Measurements from ENCODE around the gene KDR.

KDR gene

GRCh38 chr4:55077577-55077976 lies 47.8 kb downstream of the KDR start:
- DNase-seq: no peak

GRCh38 chr4:55075823-55076716 lies 49.3 kb downstream of the KDR start:
- DNase-seq: no peak

GRCh38 chr4:55075376-55075775 lies 50.0 kb downstream of the KDR start:
- no peak for DNase-seq

GRCh38 chr4:55074386-55074785 lies 51.0 kb downstream of the KDR start:
- DNase-seq: no peak

- no peak for DNase-seq
Observed at GRCh38 chr4:55071951-55072350, 53.4 kb downstream of the KDR start.

GRCh38 chr4:55069248-55069647 lies 56.1 kb downstream of the KDR start:
- no peak for DNase-seq

GRCh38 chr4:55068522-55068921 lies 56.9 kb downstream of the KDR start:
- DNase-seq: no peak

- no peak for DNase-seq
Observed at GRCh38 chr4:55066018-55066417, 59.4 kb downstream of the KDR start.

GRCh38 chr4:55055529-55055928 lies 69.9 kb downstream of the KDR start:
- DNase-seq: no peak

- DNase-seq: no peak
Observed at GRCh38 chr4:55051532-55051931, 73.9 kb downstream of the KDR start.

GRCh38 chr4:55050418-55050950 lies 74.9 kb downstream of the KDR start:
- no peak for DNase-seq

GRCh38 chr4:55038176-55038890 lies 87.1 kb downstream of the KDR start:
- no peak for DNase-seq

GRCh38 chr4:55037728-55038127 lies 87.7 kb downstream of the KDR start:
- no peak for DNase-seq

- DNase-seq: no peak
Observed at GRCh38 chr4:55036405-55036804, 89.0 kb downstream of the KDR start.

GRCh38 chr4:55035892-55036291 lies 89.5 kb downstream of the KDR start:
- no peak for DNase-seq

GRCh38 chr4:55033296-55033695 lies 92.1 kb downstream of the KDR start:
- no peak for DNase-seq

- no peak for DNase-seq
Observed at GRCh38 chr4:55032788-55033187, 92.6 kb downstream of the KDR start.

- DNase-seq: no peak
Observed at GRCh38 chr4:55032179-55032578, 93.2 kb downstream of the KDR start.

GRCh38 chr4:55031158-55031557 lies 94.2 kb downstream of the KDR start:
- DNase-seq: no peak

- no peak for DNase-seq
Observed at GRCh38 chr4:55030589-55030988, 94.8 kb downstream of the KDR start.

- no peak for DNase-seq
Observed at GRCh38 chr4:55029821-55030503, 95.4 kb downstream of the KDR start.

- no peak for DNase-seq
Observed at GRCh38 chr4:55029321-55029720, 96.1 kb downstream of the KDR start.
